ENCODE results near the gene VWF. TPM values are rescaled to one million over a fixed set of nuclear protein-coding genes. Genes with fewer than 3 reads are reported as not detected.

VWF gene
- total and polyA plus RNA-seq, 11 donors, result 125 to 503 (median 238) TPM

DNA sequence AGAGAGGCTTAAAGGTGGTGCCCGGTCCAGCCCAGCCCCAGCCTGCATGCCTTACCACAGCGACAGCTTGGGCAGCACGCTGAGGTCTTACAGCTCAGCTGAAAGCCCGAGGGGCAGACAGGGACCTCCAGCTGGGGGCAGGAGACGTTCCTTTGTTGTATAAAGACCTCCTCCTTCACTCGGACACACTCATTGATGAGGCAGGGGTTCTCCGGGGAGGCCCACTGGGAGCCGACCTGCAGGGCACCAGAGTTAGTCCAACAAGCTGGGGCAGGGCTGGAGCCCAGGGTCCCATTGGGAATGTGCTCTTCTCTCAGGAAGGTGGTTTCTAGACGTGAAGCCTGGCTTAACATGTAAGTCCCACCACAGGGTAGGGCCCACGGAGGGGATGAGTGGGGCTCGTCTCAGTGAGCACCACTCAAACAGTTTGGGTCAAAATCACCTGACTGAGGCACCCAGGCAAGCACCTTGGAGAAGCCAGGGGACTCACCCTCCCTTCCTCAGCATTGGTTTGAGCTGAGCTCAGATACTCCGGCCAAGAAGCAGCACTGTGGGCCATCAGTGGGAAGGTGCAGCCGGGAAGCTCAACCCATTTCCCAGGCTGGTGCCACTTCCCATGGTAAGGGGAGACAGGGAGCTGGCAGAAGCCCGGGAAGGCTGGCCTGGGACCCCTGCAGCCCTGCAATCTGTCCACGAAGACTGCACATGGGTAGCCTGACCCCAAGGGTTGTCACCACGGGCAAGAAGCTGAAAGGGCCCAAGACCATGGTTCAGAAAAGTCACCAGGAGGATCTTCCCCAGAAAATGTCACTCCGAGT, 155.1 kb downstream of the VWF start:
- DNase-seq (no peak), ATAC-seq (no peak)
- Histone ChIP-seq H3K4me3 (no peak overlapping the region), H3K4me1 (peaks cover 0 to 15% (median 4%) of the 10 kb centered on the region in 12 donors), H3K27me3 (peaks cover 0 to 7% (median 0%) of the 10 kb centered on the region in 9 donors), H3K36me3 (peaks cover 0 to 84% (median 31%) of the 10 kb centered on the region in 9 donors), H3K9me3 (no peaks in the 10 kb centered on the region), H3K27ac (no peak overlapping the region)
- WGBS, 4 donors, result 84 to 87% (median 85%) methylated on average over 13 to 17 of the region's 17 CpGs
- TF ChIP-seq POLR2A (IDR thresholded peaks at IDR 0.05), result no peak
- TF ChIP-seq, protein P1, sequence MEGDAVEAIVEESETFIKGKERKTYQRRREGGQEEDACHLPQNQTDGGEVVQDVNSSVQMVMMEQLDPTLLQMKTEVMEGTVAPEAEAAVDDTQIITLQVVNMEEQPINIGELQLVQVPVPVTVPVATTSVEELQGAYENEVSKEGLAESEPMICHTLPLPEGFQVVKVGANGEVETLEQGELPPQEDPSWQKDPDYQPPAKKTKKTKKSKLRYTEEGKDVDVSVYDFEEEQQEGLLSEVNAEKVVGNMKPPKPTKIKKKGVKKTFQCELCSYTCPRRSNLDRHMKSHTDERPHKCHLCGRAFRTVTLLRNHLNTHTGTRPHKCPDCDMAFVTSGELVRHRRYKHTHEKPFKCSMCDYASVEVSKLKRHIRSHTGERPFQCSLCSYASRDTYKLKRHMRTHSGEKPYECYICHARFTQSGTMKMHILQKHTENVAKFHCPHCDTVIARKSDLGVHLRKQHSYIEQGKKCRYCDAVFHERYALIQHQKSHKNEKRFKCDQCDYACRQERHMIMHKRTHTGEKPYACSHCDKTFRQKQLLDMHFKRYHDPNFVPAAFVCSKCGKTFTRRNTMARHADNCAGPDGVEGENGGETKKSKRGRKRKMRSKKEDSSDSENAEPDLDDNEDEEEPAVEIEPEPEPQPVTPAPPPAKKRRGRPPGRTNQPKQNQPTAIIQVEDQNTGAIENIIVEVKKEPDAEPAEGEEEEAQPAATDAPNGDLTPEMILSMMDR (IDR thresholded peaks at IDR 0.05), result no peak
- intact Hi-C loops (cut with DNase I), result no loop called here

DNA sequence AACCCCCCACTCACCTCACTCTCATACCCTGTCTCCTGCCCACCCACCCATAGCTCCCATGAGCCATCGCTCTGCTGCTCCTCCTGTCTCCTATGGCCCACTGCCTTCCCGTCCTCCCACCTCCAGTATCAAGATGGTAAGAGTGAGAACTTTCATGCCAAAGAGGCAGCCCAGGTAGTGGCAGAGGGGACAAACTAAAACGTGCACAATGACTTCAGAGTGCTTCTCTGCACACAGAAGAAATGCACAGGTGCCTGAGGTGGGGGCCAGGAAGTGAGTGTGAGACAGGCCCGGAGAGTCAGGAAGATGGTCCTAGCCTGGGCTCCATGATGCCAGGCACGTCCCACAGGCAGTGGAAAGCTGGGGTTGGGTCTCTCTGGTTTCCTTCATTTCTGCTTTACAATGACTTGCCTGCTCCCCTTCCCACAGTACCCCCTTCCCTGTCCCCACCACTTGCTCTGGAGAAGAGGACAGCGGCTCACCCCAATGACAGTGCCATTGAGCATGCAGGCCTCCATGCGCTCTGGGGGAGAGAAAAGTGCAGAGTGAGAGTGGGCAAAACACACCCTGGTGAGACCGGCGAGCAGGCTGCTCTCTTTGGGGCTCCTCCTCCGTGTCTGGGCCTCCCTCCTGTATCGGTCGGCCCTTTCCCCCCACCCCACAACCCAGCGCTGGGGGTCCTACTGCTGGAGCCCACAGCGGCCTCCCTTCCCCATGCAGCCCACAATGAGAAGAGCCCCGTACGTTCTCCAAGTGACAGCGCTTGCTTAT, 156.6 kb downstream of the VWF start:
- intact Hi-C loops (cut with DNase I), result no loop called here
- Histone ChIP-seq H3K27ac (no peak overlapping the region), H3K36me3 (peaks cover 0 to 81% (median 31%) of the 10 kb centered on the region in 9 donors), H3K4me1 (peaks cover 0 to 7% (median 0%) of the 10 kb centered on the region in 12 donors), H3K27me3 (peaks cover 0 to 7% (median 0%) of the 10 kb centered on the region in 9 donors), H3K9me3 (no peaks in the 10 kb centered on the region), H3K4me3 (no peak overlapping the region)
- 91 to 95% (median 92%) methylated on average over 17 of the region's 17 CpGs for WGBS, 4 donors
- no peak for TF ChIP-seq POLR2A (IDR thresholded peaks at IDR 0.05)
- TF ChIP-seq, protein P1 (IDR thresholded peaks at IDR 0.05), result no peak
- no peak for DNase-seq
- ATAC-seq, result no peak

DNA sequence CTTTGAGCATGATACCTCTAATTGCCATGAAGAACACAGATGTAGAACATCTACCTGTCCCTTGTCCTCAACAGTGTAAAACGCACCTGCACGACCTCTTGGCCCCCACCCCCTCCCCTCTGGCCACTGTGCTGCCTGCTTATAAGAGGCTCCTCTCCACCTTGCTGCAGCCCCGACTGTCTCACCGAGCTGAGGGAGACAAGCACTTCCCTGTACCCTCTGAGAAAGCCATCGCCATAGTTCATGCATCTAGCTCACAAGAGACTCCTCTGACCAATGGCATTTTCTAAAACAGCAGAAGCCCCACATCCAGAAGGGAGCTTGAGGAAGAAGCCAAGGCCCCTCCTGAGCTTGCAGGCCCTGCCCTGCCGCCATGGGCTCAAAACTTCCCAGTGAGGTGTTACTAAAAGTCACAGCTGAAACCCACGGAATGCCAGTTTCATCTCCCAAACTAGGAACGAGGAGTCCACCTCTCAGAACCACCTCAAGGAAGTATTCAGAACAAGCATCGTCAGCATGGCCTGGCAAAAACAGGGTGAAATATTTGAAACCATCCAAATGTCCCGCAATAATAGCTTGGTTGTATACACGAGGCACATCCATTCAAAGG, 157.9 kb downstream of the VWF start:
- no peak for DNase-seq
- intact Hi-C loops (cut with DNase I), result no loop called here

More for the DNA sequence above, 157.9 kb downstream of the VWF start:
- ATAC-seq, result no peak
- Histone ChIP-seq H3K4me3 (no peak overlapping the region), H3K27ac (no peak overlapping the region), H3K27me3 (peaks cover 0 to 7% (median 0%) of the 10 kb centered on the region in 9 donors), H3K9me3 (no peaks in the 10 kb centered on the region), H3K36me3 (peaks cover 0 to 72% (median 31%) of the 10 kb centered on the region in 9 donors), H3K4me1 (peaks cover 0 to 7% (median 0%) of the 10 kb centered on the region in 12 donors)
- 80 to 87% (median 84%) methylated on average over 11 of the region's 11 CpGs for WGBS, 4 donors
- TF ChIP-seq, protein P1 (IDR thresholded peaks at IDR 0.05), result no peak
- no peak for TF ChIP-seq POLR2A (IDR thresholded peaks at IDR 0.05)

Data from heart left ventricle (tissue), 16 donors.